HG03095 (cell line): ENCODE measurements around the gene ZNF473.
A peak's percentile ranks its signal among the peaks of the same experiment; 100 is the strongest.

Source experiments
- ATAC-seq: cut with Tn5 transposase; IDR thresholded peaks from one replicate; pipeline ENCODE4 v1.9.1; 2021; ENCODE audit warnings: moderate library complexity; ENCODE audit not compliant: unreplicated experiment

Gene ZNF473

GRCh38 chr19:50003254-50003788 lies 22.5 kb upstream of the ZNF473 start:
- ATAC-seq, result no peak

GRCh38 chr19:50003810-50004419 lies 21.9 kb upstream of the ZNF473 start:
- no peak for ATAC-seq

- no peak for ATAC-seq
Observed at GRCh38 chr19:50005428-50005827, 20.4 kb upstream of the ZNF473 start.

- ATAC-seq, result no peak
Observed at GRCh38 chr19:50007170-50007569, 18.6 kb upstream of the ZNF473 start.

GRCh38 chr19:50007947-50008346 lies 17.9 kb upstream of the ZNF473 start:
- no peak for ATAC-seq

- ATAC-seq, result no peak
Observed at GRCh38 chr19:50008532-50008931, 17.3 kb upstream of the ZNF473 start.

GRCh38 chr19:50016225-50016807 lies 9.5 kb upstream of the ZNF473 start:
- no peak for ATAC-seq

- ATAC-seq, result no peak
Observed at GRCh38 chr19:50020481-50020880, 5.3 kb upstream of the ZNF473 start.

GRCh38 chr19:50022823-50023222 lies 3.0 kb upstream of the ZNF473 start:
- no peak for ATAC-seq

GRCh38 chr19:50024719-50025021 lies 1.1 kb upstream of the ZNF473 start:
- peak; percentile 4 for ATAC-seq

GRCh38 chr19:50025022-50025793 lies 597 bp upstream of the ZNF473 start, which contains the start of gene VRK3:
VRK3 (minus strand) TSS chr19:50025372; CDS start chr19:50016162, 9,210 bp downstream.
- ATAC-seq, result peak; percentile 68

GRCh38 chr19:50026550-50026906 lies 723 bp downstream of the ZNF473 start:
- no peak for ATAC-seq

- ATAC-seq, result no peak
Observed at GRCh38 chr19:50030225-50030624, 4.4 kb downstream of the ZNF473 start.

GRCh38 chr19:50030937-50031336 lies 5.1 kb downstream of the ZNF473 start:
- ATAC-seq, result no peak

GRCh38 chr19:50036908-50037307 lies 11.1 kb downstream of the ZNF473 start:
- no peak for ATAC-seq

GRCh38 chr19:50039968-50040367 lies 14.2 kb downstream of the ZNF473 start:
- no peak for ATAC-seq

GRCh38 chr19:50040967-50041366 lies 15.2 kb downstream of the ZNF473 start:
- no peak for ATAC-seq

GRCh38 chr19:50042363-50043024 lies 16.7 kb downstream of the ZNF473 start:
- no peak for ATAC-seq

GRCh38 chr19:50043967-50044366 lies 18.2 kb downstream of the ZNF473 start:
- ATAC-seq, result no peak

GRCh38 chr19:50044922-50045321 lies 19.1 kb downstream of the ZNF473 start:
- ATAC-seq, result no peak

- ATAC-seq, result no peak
Observed at GRCh38 chr19:50046649-50047503, 21.1 kb downstream of the ZNF473 start.
